HUES48 (cell line): ENCODE data around the gene PACSIN1.

ENCODE experiments used
- H3K27ac ChIP-seq: one replicate; pipeline ENCODE4 v1.7.0; 2013; ENCODE audit warnings: low read depth, low read length, inconsistent platforms
- H3K27me3 ChIP-seq: 2 replicates; pipeline ENCODE4 v1.6.1; 2013; ENCODE audit warnings: mild to moderate bottlenecking, low read length; ENCODE audit not compliant: control insufficient read depth, insufficient read depth
- H3K36me3 ChIP-seq: 2 replicates; pipeline ENCODE4 v1.6.1; 2013; ENCODE audit warnings: low read length; ENCODE audit not compliant: control insufficient read depth, insufficient read depth
- H3K4me1 ChIP-seq: 2 replicates; pipeline ENCODE4 v1.6.1; 2013; ENCODE audit warnings: mild to moderate bottlenecking, low read length; ENCODE audit not compliant: control insufficient read depth, insufficient read depth
- H3K4me3 ChIP-seq: 2 replicates; pipeline ENCODE4 v1.5.1; 2013; ENCODE audit warnings: mild to moderate bottlenecking, low read depth, low read length
- H3K9ac ChIP-seq: 2 replicates; pipeline ENCODE4 v1.6.1; 2013; ENCODE audit warnings: mild to moderate bottlenecking, low read depth, low read length, moderate library complexity
- H3K9me3 ChIP-seq: 2 replicates; pipeline ENCODE4 v1.6.1; 2013; ENCODE audit warnings: low read length; ENCODE audit not compliant: control insufficient read depth, insufficient read depth

The PACSIN1 gene

GRCh38 chr6:34538581-34538980 lies 72.7 kb downstream of the PACSIN1 start:
- Histone ChIP-seq H3K27ac (no peak overlapping the region), H3K9me3 (no peaks in the 10 kb centered on the region), H3K4me3 (no peak overlapping the region), H3K27me3 (no peaks in the 10 kb centered on the region), H3K4me1 (peaks cover 3% of the 10 kb centered on the region; the same call in 1 of the 2 replicates), H3K9ac (no peak overlapping the region), H3K36me3 (no peaks in the 10 kb centered on the region)

GRCh38 chr6:34539181-34539580 lies 73.3 kb downstream of the PACSIN1 start:
- H3K9me3 ChIP-seq, result no peaks in the 10 kb centered on the region
- H3K36me3 ChIP-seq, result no peaks in the 10 kb centered on the region
- H3K27ac ChIP-seq, result no peak overlapping the region
- H3K9ac ChIP-seq, result no peak overlapping the region
- no peak overlapping the region for H3K4me3 ChIP-seq
- no peaks in the 10 kb centered on the region for H3K27me3 ChIP-seq
- H3K4me1 ChIP-seq, result peaks cover 3% of the 10 kb centered on the region; the same call in 1 of the 2 replicates

- Histone ChIP-seq H3K36me3 (no peaks in the 10 kb centered on the region), H3K27ac (no peak overlapping the region), H3K4me1 (peaks cover 3% of the 10 kb centered on the region; the same call in 1 of the 2 replicates), H3K9me3 (no peaks in the 10 kb centered on the region), H3K9ac (no peak overlapping the region), H3K4me3 (no peak overlapping the region), H3K27me3 (no peaks in the 10 kb centered on the region)
These were observed 74.3 kb downstream of the PACSIN1 start for GRCh38 chr6:34540222-34540621.

DNA sequence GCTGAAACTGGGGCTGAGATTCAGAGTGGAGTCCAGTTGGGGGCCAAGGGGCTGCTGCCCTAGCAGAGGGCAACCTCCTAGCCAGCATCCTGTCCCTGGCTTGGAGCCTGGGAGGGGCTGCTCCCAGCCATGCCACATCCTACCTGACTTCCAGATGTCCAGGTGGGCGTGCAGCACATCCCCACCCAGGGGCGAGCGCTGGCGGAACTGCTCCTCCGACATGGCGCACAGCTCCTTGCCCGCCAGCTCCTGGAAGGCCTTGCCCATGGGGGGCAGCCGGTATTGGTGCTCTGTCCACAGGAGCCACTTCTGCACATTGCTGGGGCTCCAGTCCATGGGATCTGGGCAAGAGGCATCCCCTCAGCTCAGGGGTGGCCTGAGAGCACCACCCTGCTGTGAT lies 75.0 kb downstream of the PACSIN1 start:
- Histone ChIP-seq H3K4me1 (peaks cover 3% of the 10 kb centered on the region; the same call in 1 of the 2 replicates), H3K9ac (no peak overlapping the region), H3K27ac (no peak overlapping the region), H3K9me3 (no peaks in the 10 kb centered on the region), H3K4me3 (no peak overlapping the region), H3K27me3 (no peaks in the 10 kb centered on the region), H3K36me3 (no peaks in the 10 kb centered on the region)

- Histone ChIP-seq H3K9ac (no peak overlapping the region), H3K27ac (no peak overlapping the region), H3K4me3 (no peak overlapping the region), H3K9me3 (no peaks in the 10 kb centered on the region), H3K36me3 (no peaks in the 10 kb centered on the region), H3K4me1 (peaks cover 3% of the 10 kb centered on the region; the same call in 1 of the 2 replicates), H3K27me3 (no peaks in the 10 kb centered on the region)
These were observed 77.5 kb downstream of the PACSIN1 start for GRCh38 chr6:34543421-34543820.

DNA sequence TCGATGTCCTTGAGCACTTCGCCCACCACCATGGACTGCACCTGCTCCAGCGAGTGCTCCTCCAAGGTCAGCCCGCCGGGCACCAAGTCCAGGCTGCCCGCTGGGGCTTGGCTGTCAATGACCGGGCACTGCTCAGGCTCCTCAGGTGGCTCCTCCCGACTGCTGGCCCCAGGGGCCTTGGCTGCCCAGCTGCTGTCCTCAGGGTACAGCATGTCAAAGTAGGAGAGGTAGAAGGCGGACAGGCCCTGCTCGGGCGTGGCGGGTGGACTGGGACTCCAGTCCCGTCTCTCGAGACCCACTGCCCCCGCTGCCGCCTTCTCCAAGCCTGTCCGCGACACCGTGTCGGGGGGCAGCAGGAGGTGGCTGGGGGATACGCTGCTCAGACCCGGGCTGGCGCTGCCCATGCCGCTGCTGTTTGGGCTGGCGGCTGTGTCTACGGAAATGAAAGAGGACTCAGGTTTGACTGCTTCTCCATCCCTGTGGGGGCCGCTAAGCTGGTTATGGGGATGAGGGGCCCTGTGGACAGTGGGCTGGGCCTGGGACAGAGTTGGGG lies 78.3 kb downstream of the PACSIN1 start:
- no peaks in the 10 kb centered on the region for H3K27me3 ChIP-seq
- no peak overlapping the region for H3K9ac ChIP-seq
- H3K9me3 ChIP-seq, result no peaks in the 10 kb centered on the region
- H3K27ac ChIP-seq, result no peak overlapping the region
- H3K4me3 ChIP-seq, result no peak overlapping the region
- H3K36me3 ChIP-seq, result no peaks in the 10 kb centered on the region
- H3K4me1 ChIP-seq, result peaks cover 3% of the 10 kb centered on the region; the same call in 1 of the 2 replicates

- Histone ChIP-seq H3K9ac (no peak overlapping the region), H3K27ac (no peak overlapping the region), H3K36me3 (no peaks in the 10 kb centered on the region), H3K4me3 (no peak overlapping the region), H3K27me3 (no peaks in the 10 kb centered on the region), H3K9me3 (no peaks in the 10 kb centered on the region), H3K4me1 (no peaks in the 10 kb centered on the region)
These were observed 79.0 kb downstream of the PACSIN1 start for GRCh38 chr6:34544776-34545471.

GRCh38 chr6:34546551-34547321 lies 80.9 kb downstream of the PACSIN1 start:
- Histone ChIP-seq H3K27me3 (no peaks in the 10 kb centered on the region), H3K27ac (no peak overlapping the region), H3K9me3 (no peaks in the 10 kb centered on the region), H3K4me1 (no peaks in the 10 kb centered on the region), H3K36me3 (no peaks in the 10 kb centered on the region), H3K9ac (no peak overlapping the region), H3K4me3 (no peak overlapping the region)

GRCh38 chr6:34547701-34548644 lies 82.1 kb downstream of the PACSIN1 start:
- H3K4me1 ChIP-seq, result no peaks in the 10 kb centered on the region

GRCh38 chr6:34549026-34549803 lies 83.3 kb downstream of the PACSIN1 start:
- Histone ChIP-seq H3K4me3 (no peak overlapping the region), H3K4me1 (no peaks in the 10 kb centered on the region), H3K27ac (no peak overlapping the region), H3K9ac (no peak overlapping the region), H3K9me3 (no peaks in the 10 kb centered on the region), H3K27me3 (no peaks in the 10 kb centered on the region), H3K36me3 (no peaks in the 10 kb centered on the region)

More at GRCh38 chr6:34547701-34548644, 82.1 kb downstream of the PACSIN1 start:
- no peaks in the 10 kb centered on the region for H3K27me3 ChIP-seq
- no peaks in the 10 kb centered on the region for H3K36me3 ChIP-seq
- H3K9ac ChIP-seq, result no peak overlapping the region
- no peak overlapping the region for H3K27ac ChIP-seq
- H3K9me3 ChIP-seq, result no peaks in the 10 kb centered on the region
- no peak overlapping the region for H3K4me3 ChIP-seq
